ENCODE measurements around the gene MYL6. TPM values are rescaled to one million over a fixed set of nuclear protein-coding genes. Genes with fewer than 3 reads are reported as not detected.
A peak's percentile ranks its signal among the peaks of the same experiment; 100 is the strongest.

Gene MYL6
- total and polyA plus RNA-seq, 10 of the 15 experiments (the other 5 are each of a cell fraction or from before 2014, with no cell fraction given): 1,000 to 4,116 (median 1,828) TPM

DNA sequence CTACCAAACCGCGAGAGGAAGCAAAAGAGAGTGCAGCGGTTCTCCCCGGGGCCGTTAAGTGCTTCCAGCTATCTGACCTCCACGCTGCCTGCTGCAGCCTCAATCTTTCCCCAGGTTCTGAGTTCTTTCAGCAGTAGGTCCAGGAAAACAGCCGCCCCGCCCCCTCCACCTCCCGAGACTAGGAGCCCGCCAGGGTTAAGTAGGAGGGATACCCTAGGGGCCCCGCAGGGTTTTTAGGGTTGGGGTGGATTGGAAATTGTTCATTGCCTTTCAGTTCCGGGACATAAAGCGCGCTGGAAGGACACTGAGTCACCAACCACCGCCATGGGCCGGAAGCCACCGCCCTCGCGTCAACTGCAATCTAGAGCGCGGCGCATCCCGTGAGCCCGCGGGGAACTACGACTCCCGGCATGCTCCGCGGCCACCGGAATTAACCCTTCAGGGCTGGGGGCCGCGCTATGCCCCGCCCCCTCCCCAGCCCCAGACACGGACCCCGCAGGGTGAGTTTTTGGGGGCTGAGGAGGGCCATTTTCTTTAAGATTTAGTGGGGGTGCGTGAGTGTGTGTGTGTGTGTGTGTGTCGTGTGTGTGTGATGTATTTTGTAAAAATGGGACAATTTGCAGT, 5.9 kb upstream of the MYL6 start, which contains the start of gene MYL6B (continued):
- TF ChIP-seq, protein P1, sequence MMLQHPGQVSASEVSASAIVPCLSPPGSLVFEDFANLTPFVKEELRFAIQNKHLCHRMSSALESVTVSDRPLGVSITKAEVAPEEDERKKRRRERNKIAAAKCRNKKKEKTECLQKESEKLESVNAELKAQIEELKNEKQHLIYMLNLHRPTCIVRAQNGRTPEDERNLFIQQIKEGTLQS (IDR thresholded peaks at IDR 0.05; ENCODE audit: borderline replicate concordance, extremely low read depth, low read depth, low read length): no peak
- TF ChIP-seq MYC (IDR thresholded peaks at IDR 0.05; ENCODE audit: insufficient read depth, insufficient read length, insufficient replicate concordance, low read length, severe bottlenecking) (no peak), ETV6 (conservative IDR thresholded peaks at IDR 0.05 in 1 of 2, IDR thresholded peaks at IDR 0.05 in 1 of 2; ENCODE audit: borderline replicate concordance in 1 of 2, low read depth in 1 of 2) (0 out of 4 replicates have a peak, but pooled peaks of 1 of the 2 experiments have one; percentile 6), RUNX3 (IDR thresholded peaks at IDR 0.05; ENCODE audit: low read length) (peak; percentile 62; the same call in 1 of the 2 replicates), CEBPB (IDR thresholded peaks at IDR 0.05; ENCODE audit: borderline replicate concordance in 1 of 2, low read depth in 2 of 2, low read length in 2 of 2) (no peak), IRF4 (IDR thresholded peaks at IDR 0.05; ENCODE audit: low read depth, low read length) (no peak), FOXK2 (IDR thresholded peaks at IDR 0.05) (no peak), SUPT20H (IDR thresholded peaks at IDR 0.05; ENCODE audit: borderline replicate concordance, control insufficient read depth, low read depth, low read length) (no peak), IKZF2 (IDR thresholded peaks at IDR 0.05) (peak in 1 of 2 experiments; percentile 40; a peak in 1 of 4 replicates), SRF (IDR thresholded peaks at IDR 0.05; ENCODE audit: low read depth in 2 of 2, low read length in 2 of 2) (peak in 1 of 2 experiments; percentile 71; a peak in 1 of 4 replicates), HCFC1 (IDR thresholded peaks at IDR 0.05; ENCODE audit: low read length) (peak; percentile 91), NBN (IDR thresholded peaks at IDR 0.05) (0 out of 2 replicates have a peak, but pooled peaks have one; percentile 75), BHLHE40 (IDR thresholded peaks at IDR 0.05; ENCODE audit: borderline replicate concordance in 1 of 2, low read depth in 2 of 2, low read length in 1 of 2) (peak; percentile 91 to 94), SP1 (IDR thresholded peaks at IDR 0.05; ENCODE audit: low read depth, low read length) (peak; percentile 64), MTA3 (IDR thresholded peaks at IDR 0.05; ENCODE audit: borderline replicate concordance, low read length) (no peak)
- TF ChIP-seq, protein P2, sequence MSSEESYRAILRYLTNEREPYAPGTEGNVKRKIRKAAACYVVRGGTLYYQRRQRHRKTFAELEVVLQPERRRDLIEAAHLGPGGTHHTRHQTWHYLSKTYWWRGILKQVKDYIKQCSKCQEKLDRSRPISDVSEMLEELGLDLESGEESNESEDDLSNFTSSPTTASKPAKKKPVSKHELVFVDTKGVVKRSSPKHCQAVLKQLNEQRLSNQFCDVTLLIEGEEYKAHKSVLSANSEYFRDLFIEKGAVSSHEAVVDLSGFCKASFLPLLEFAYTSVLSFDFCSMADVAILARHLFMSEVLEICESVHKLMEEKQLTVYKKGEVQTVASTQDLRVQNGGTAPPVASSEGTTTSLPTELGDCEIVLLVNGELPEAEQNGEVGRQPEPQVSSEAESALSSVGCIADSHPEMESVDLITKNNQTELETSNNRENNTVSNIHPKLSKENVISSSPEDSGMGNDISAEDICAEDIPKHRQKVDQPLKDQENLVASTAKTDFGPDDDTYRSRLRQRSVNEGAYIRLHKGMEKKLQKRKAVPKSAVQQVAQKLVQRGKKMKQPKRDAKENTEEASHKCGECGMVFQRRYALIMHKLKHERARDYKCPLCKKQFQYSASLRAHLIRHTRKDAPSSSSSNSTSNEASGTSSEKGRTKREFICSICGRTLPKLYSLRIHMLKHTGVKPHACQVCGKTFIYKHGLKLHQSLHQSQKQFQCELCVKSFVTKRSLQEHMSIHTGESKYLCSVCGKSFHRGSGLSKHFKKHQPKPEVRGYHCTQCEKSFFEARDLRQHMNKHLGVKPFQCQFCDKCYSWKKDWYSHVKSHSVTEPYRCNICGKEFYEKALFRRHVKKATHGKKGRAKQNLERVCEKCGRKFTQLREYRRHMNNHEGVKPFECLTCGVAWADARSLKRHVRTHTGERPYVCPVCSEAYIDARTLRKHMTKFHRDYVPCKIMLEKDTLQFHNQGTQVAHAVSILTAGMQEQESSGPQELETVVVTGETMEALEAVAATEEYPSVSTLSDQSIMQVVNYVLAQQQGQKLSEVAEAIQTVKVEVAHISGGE (CRISPR knock-in tag; IDR thresholded peaks at IDR 0.05): no peak
- TF ChIP-seq, protein P3, sequence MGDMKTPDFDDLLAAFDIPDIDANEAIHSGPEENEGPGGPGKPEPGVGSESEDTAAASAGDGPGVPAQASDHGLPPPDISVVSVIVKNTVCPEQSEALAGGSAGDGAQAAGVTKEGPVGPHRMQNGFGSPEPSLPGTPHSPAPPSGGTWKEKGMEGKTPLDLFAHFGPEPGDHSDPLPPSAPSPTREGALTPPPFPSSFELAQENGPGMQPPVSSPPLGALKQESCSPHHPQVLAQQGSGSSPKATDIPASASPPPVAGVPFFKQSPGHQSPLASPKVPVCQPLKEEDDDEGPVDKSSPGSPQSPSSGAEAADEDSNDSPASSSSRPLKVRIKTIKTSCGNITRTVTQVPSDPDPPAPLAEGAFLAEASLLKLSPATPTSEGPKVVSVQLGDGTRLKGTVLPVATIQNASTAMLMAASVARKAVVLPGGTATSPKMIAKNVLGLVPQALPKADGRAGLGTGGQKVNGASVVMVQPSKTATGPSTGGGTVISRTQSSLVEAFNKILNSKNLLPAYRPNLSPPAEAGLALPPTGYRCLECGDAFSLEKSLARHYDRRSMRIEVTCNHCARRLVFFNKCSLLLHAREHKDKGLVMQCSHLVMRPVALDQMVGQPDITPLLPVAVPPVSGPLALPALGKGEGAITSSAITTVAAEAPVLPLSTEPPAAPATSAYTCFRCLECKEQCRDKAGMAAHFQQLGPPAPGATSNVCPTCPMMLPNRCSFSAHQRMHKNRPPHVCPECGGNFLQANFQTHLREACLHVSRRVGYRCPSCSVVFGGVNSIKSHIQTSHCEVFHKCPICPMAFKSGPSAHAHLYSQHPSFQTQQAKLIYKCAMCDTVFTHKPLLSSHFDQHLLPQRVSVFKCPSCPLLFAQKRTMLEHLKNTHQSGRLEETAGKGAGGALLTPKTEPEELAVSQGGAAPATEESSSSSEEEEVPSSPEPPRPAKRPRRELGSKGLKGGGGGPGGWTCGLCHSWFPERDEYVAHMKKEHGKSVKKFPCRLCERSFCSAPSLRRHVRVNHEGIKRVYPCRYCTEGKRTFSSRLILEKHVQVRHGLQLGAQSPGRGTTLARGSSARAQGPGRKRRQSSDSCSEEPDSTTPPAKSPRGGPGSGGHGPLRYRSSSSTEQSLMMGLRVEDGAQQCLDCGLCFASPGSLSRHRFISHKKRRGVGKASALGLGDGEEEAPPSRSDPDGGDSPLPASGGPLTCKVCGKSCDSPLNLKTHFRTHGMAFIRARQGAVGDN (IDR thresholded peaks at IDR 0.05): no peak
- TF ChIP-seq, protein P4, sequence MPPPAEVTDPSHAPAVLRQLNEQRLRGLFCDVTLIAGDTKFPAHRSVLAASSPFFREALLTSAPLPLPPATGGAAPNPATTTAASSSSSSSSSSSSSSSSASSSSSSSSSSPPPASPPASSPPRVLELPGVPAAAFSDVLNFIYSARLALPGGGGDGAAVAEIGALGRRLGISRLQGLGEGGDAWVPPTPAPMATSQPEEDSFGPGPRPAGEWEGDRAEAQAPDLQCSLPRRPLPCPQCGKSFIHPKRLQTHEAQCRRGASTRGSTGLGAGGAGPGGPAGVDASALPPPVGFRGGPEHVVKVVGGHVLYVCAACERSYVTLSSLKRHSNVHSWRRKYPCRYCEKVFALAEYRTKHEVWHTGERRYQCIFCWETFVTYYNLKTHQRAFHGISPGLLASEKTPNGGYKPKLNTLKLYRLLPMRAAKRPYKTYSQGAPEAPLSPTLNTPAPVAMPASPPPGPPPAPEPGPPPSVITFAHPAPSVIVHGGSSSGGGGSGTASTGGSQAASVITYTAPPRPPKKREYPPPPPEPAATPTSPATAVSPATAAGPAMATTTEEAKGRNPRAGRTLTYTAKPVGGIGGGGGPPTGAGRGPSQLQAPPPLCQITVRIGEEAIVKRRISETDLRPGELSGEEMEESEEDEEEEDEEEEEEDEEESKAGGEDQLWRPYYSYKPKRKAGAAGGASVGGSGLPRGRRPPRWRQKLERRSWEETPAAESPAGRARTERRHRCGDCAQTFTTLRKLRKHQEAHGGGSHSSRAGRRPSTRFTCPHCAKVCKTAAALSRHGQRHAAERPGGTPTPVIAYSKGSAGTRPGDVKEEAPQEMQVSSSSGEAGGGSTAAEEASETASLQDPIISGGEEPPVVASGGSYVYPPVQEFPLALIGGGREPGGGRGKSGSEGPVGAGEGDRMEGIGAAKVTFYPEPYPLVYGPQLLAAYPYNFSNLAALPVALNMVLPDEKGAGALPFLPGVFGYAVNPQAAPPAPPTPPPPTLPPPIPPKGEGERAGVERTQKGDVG (CRISPR knock-in tag; IDR thresholded peaks at IDR 0.05): no peak
